Bronchial epithelial cell (primary cell): ENCODE data around the gene SORCS2. TPM values are rescaled to one million over a fixed set of nuclear protein-coding genes. Genes with fewer than 3 reads are reported as not detected.

Experiments
- DNase-seq: peaks from one replicate; pipeline ENCODE4 v3.0.0-alpha.2; 2010; ENCODE audit warnings: low read depth
- FAIRE-seq: peaks from 2 replicates; lab custom pipeline; 2011; peaks lifted over from hg19 to GRCh38; lab: Jason Lieb, UNC
- H3K27me3 ChIP-seq: 2 replicates; pipeline ENCODE4 v1.5.1; 2011; ENCODE audit warnings: low read length; ENCODE audit not compliant: control insufficient read depth, insufficient read depth
- H3K36me3 ChIP-seq: 2 replicates; pipeline ENCODE4 v1.5.1; 2011; ENCODE audit warnings: low read length; ENCODE audit not compliant: control insufficient read depth, insufficient read depth
- H3K4me3 ChIP-seq: 2 replicates; pipeline ENCODE4 v1.5.1; 2011; ENCODE audit warnings: mild to moderate bottlenecking, low read depth, low read length, control low read depth
- total RNA-seq: library from RNA; depleted of rRNA; stranded (reverse); fragments of >200 nt; gene quantifications from 2 replicates; pipeline ENCODE4 v1.2.1, GENCODE V29; 2014
- TF ChIP-seq, protein P1 (sequence below): IDR thresholded peaks from 2 replicates; pipeline ENCODE4 v1.5.1; 2011; ENCODE audit warnings: mild to moderate bottlenecking, moderate library complexity, low read length, control low read depth, inconsistent platforms; ENCODE audit not compliant: insufficient read depth, severe bottlenecking

SORCS2 gene
- total RNA-seq, 1 donor from 2014 or later: under 0.01 TPM

DNA sequence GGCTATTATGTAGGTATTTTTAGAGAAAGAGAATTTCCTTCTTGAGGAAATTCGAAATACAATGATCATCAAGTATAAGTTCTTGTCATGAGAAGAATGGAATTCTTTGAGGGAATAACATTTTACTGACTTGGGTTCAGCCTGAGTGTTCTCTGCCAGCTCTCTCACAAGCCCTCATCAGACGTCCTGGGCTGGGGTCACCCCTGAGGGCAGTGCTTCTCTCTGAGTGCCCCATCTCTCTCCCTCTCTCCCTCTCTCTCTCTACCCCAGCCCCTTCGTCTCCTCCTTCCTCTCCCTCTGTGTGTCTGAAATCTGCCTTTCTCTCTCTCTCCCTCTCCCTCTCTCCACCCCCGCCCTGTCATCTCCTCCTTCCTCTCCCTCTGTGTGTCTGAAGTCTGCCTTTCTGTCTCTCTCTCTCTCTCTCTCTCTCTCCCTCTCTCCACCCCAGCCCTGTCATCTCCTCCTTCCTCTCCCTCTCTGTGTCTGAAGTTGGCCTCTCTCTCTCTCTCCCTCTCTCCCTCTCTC is 484.1 kb downstream of the SORCS2 start:
- FAIRE-seq: no peak

DNA sequence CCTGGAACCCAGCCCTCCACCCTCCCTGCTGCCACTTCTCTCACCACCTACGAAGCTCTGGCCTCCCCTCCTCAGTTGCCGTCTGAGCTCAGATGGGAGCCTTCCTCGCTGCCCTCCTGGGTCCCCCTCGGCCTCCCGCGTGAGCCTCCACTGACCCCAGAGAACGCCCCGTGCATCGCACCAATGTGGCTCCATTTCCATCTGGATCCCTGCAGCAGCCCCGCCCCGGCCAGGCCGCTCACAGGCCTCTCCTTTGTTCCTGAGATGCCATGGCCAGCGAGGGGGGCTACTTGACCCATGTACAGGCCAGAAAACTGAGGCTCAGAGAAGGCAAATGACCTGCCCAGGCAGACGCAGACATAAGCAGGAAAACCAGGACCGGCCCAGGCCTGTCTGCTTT is 484.7 kb downstream of the SORCS2 start:
- H3K4me3 ChIP-seq: no peak overlapping the region
- no peaks in the 10 kb centered on the region for H3K36me3 ChIP-seq
- FAIRE-seq: no peak
- DNase-seq: no peak
- H3K27me3 ChIP-seq: no peaks in the 10 kb centered on the region
- TF ChIP-seq, protein P1, sequence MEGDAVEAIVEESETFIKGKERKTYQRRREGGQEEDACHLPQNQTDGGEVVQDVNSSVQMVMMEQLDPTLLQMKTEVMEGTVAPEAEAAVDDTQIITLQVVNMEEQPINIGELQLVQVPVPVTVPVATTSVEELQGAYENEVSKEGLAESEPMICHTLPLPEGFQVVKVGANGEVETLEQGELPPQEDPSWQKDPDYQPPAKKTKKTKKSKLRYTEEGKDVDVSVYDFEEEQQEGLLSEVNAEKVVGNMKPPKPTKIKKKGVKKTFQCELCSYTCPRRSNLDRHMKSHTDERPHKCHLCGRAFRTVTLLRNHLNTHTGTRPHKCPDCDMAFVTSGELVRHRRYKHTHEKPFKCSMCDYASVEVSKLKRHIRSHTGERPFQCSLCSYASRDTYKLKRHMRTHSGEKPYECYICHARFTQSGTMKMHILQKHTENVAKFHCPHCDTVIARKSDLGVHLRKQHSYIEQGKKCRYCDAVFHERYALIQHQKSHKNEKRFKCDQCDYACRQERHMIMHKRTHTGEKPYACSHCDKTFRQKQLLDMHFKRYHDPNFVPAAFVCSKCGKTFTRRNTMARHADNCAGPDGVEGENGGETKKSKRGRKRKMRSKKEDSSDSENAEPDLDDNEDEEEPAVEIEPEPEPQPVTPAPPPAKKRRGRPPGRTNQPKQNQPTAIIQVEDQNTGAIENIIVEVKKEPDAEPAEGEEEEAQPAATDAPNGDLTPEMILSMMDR: no peak

More for the DNA sequence above, 484.1 kb downstream of the SORCS2 start:
- H3K27me3 ChIP-seq: no peaks in the 10 kb centered on the region
- no peaks in the 10 kb centered on the region for H3K36me3 ChIP-seq
- no peak overlapping the region for H3K4me3 ChIP-seq
- TF ChIP-seq, protein P1: no peak
- no peak for DNase-seq

DNA sequence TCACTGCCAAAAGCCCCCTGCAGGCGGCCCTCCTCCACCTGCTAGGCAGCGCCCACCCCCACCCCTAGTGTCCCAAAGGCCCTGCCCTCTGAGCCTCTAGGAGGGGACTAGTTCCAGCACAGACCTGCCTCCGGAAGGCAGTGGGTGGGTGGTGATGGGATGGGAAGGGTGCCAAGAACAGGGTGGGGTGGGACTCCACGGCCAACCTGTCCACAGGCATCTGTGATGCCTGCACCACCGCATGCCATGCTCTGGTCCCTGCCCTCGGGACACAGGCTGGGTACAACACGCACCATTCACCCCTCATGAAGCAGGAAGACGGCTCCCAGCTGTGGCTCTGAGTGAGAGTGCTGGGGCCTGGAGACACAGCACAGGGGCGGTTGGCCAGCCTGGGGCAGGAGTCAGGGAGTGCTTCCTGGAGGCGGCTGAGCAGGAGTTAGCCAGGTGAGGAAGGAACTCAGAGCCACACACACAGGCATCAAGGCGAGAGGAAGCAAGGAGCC is 485.5 kb downstream of the SORCS2 start:
- FAIRE-seq (no peak), DNase-seq (no peak)
- Histone ChIP-seq H3K27me3 (no peaks in the 10 kb centered on the region), H3K36me3 (no peaks in the 10 kb centered on the region), H3K4me3 (no peak overlapping the region)
- TF ChIP-seq, protein P1: no peak

DNA sequence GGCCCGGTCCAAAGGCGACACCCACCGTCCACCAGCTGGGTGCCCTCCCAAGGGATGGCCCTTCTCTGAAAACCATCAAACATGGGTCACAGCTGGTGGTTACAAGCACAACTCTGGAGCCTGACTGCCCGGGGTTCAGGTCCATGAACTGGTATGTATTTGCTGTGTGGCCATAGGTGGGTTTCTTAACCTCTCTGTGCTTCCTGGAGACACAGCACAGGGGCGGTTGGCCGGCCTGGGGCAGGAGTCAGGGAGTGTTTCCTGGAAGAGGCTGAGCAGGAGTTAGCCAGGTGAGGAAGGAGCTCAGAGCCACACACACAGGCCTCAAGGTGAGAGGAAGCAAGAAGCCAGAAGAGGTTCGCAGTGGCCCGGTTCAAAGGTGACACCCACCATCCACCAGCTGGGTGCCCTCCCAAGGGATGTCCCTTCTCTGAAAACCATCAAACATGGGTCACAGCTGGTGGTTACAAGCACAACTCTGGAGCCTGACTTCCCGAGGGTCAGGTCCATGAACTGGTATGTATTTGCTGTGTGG is 486.0 kb downstream of the SORCS2 start:
- no peaks in the 10 kb centered on the region for H3K36me3 ChIP-seq
- TF ChIP-seq, protein P1: no peak
- H3K27me3 ChIP-seq: no peaks in the 10 kb centered on the region
- H3K4me3 ChIP-seq: no peak overlapping the region
- FAIRE-seq: peak; percentile 60
- no peak for DNase-seq

DNA sequence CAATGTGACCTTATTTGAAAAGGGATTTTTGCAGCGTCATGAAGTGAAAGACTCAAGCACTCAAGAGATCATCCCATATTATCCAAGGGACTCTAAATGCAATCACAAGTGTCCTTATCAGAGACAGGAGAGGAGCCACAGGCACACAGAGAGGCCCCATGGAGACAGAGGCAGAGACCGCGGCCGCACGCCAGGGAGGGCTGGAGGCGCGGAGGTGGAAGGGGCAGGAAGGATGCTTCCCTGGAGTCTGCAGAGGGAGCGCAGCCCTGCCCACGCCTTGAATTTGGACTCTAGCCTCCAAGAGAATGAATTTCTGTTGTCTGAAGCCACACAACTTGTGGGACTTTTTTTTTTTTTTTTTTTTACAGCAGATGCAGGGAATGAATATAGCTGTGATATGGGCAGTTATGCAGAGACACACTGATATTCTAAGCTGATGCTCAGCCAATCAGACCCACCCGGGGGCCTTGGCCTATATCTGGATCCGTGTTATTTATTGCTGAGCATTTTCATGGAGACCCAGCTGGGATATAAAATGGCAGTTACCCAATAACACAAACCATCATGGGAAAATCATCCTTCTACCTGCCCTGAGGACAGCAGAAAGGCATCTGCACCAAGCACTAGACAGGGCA is 487.2 kb downstream of the SORCS2 start:
- no peaks in the 10 kb centered on the region for H3K36me3 ChIP-seq
- no peak for FAIRE-seq
- no peak overlapping the region for H3K4me3 ChIP-seq
- TF ChIP-seq, protein P1: no peak
- H3K27me3 ChIP-seq: no peaks in the 10 kb centered on the region
- DNase-seq: no peak
